NB4 (cell line): Measurements from ENCODE around the gene TNIP2.
A peak's percentile ranks its signal among the peaks of the same experiment; 100 is the strongest.
"Not testable (repeated sequence)": the region's sequence is repeated elsewhere in the genome, so short reads cannot be mapped to it uniquely, and the experiment has no call there.

Experiments used
- DNase-seq: peaks from one replicate; pipeline ENCODE4 v3.0.0; 2010; ENCODE audit warnings: low read depth
- H3K4me3 ChIP-seq: one replicate; pipeline ENCODE4 v1.5.1; 2011; ENCODE audit warnings: mild to moderate bottlenecking, low read depth, low read length, moderate library complexity
- MAX ChIP-seq: IDR thresholded peaks from 2 replicates; pipeline ENCODE4 v1.6.1; 2011; ENCODE audit warnings: low read depth, low read length
- MYC ChIP-seq: IDR thresholded peaks from 2 replicates; pipeline ENCODE4 v1.6.1; 2011; ENCODE audit warnings: low read depth, low read length
- POLR2A ChIP-seq: IDR thresholded peaks from 2 replicates; pipeline ENCODE4 v1.6.1; 2011; ENCODE audit warnings: mild to moderate bottlenecking; ENCODE audit not compliant: insufficient read length; ENCODE audit errors: extremely low read depth
- TF ChIP-seq, protein P1 (sequence below): IDR thresholded peaks from one replicate; pipeline ENCODE4 v1.5.1; 2012; ENCODE audit warnings: low read depth, low read length

Gene TNIP2

DNA sequence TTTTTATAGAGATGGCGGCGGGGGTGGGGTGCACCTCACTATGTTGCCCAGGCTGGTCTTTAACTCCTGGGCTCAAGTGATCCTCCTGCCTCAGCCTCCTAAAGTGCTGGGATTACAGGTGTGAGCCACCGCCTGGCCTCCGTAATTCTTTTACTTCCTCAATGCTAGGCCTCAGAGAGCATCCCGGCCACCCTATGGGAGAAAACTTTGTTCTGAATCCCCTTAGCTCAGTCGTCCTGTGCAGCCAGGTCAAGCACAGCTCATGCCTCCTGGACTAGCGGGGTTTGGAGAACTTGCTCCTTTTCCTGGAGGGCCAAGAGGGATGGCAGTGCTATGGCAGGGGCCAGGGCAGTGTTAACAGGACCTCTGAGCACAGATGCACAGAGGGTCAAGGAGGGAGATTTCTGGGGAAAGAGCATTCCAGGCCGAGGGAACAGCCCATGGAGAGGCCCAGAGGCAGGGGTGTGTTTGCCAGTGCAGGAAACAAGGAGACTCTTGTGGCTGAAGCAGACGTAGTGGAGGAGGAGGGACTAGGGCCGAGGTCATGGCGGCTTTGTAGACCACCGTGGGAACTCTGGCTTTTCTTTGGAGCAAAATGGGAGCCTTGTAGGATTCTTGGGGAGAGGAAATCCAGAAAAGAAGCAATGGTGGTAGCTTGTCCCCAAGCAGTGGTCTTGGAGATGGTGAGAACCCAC lies 9.8 kb upstream of the TNIP2 start:
- TF ChIP-seq POLR2A, result no peak
- DNase-seq, result no peak
- no peak overlapping the region for H3K4me3 ChIP-seq

DNA sequence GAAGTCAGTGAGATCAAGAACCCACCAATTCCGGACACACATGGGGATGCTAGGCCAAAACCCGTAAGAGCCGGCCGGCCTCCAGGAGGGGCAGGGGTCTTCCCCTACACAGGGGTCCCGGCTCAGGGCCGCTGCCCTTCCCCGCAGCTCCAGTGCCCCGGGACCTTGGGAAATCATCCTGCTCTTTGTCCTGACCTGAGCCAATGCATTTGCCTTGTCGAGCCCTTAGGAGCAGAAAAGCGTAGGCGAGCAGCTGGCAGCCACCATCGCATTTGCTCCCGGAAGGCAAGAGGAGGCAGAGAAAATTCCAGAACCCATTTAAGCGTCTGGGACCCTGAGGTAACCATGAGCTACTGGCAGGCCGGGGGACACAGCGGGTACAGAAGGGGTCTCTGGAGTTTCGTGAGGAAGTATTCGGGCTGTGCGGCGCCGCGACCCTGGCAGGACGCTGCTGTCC lies 7.4 kb upstream of the TNIP2 start:
- no peak for DNase-seq
- TF ChIP-seq MYC, result no peak
- H3K4me3 ChIP-seq, result no peak overlapping the region

DNA sequence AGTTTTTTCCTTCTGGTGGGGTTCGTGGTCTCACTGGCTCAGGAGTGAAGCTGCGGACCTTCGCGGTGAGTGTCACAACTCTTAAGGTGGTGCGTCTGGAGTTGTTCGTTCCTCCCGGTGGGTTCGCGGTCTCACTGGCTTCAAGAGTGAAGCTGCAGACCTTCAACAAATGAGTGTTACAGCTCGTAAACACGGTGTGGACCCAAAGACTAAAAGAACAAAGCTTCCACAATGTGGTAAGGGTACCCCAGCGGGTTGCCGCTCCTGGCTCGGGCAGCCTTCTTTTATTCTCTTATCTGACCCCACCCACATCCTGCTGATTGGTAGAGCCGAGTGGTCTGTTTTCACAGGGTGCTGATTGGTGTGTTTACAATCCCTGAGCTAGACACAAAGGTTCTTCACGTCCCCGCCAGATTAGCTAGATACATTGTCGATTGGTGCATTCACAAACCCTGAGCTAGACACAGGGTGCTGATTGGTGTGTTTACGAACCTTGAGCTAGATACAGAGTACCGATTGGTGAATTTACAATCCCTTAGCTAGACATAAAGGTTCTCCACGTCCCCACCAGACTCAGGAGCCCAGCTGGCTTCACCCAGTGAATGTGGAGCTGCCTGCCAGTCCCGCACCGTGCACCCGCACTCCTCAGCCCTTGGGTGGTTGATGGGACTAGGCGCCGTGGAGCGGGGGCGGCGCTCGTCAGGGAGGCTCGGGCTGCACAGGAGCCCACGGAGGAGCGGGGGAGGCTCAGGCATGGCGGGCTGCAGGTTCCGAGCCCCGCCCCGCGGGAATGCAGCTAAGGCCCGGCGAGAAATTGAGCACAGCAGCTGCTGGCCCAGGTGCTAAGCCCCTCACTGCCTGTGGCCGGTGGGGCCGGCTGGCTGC lies 6.6 kb upstream of the TNIP2 start:
- DNase-seq, H3K4me3 ChIP-seq: not testable (repeated sequence)

DNA sequence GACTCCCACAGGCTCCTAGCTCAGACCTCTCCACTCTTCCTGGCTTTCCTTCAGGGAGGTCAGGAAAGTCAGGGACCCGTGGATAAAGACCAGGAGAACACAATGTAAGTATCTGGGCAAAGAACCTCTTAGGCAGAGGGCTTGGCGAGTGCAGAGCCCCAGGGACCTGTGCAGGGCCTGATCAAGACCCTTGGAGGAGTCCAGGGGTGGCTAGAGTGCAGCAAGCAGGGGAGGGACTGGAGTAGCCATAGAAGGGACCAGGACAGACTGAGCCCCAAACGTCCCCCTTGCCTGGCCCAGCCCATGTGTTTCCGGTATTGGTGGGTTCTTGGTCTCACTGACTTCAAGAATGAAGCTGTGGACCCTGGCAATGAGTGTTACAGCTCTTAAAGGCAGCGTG lies 5.9 kb upstream of the TNIP2 start:
- DNase-seq, result no peak
- TF ChIP-seq, protein P1, sequence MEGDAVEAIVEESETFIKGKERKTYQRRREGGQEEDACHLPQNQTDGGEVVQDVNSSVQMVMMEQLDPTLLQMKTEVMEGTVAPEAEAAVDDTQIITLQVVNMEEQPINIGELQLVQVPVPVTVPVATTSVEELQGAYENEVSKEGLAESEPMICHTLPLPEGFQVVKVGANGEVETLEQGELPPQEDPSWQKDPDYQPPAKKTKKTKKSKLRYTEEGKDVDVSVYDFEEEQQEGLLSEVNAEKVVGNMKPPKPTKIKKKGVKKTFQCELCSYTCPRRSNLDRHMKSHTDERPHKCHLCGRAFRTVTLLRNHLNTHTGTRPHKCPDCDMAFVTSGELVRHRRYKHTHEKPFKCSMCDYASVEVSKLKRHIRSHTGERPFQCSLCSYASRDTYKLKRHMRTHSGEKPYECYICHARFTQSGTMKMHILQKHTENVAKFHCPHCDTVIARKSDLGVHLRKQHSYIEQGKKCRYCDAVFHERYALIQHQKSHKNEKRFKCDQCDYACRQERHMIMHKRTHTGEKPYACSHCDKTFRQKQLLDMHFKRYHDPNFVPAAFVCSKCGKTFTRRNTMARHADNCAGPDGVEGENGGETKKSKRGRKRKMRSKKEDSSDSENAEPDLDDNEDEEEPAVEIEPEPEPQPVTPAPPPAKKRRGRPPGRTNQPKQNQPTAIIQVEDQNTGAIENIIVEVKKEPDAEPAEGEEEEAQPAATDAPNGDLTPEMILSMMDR, result no peak
- no peak overlapping the region for H3K4me3 ChIP-seq

DNA sequence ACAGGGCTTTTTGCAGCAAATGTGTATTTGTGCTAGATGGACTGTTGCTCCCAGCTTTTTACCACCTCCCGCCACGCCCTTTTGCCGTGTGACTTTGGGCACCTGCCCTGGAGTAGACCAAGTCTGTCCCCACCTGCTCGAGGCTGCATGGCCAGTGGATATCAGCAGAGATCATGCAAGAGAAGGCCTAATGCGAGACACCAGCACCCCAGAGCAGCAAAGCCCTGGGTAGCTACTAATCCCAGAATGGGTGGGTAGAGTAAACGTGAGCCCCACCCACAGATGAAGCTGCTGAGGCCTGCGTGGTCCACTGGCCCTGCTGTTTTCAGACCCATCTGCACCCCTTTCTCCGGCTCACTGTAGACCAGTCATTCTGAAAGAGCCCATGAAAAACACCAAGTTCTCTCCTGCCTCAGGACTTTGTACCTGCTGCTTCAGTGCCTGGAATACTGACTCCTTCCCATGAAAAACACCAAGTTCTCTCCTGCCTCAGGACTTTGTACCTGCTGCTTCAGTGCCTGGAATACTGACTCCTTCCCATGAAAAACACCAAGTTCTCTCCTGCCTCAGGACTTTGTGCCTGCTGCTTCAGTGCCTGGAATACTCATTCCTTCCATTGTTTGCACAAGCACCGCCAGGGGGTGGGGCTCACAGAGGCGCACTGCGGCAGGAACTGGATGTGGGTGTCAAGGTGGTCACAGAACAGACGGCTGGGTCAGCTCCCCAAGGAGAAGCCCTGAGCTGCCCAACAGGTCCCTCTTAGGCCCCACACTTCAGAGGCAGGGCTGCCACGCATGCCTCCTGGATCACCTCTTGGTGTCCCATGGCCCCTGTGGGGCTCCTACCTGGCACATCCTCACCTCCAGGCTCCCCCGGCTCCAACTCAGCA lies 5.1 kb upstream of the TNIP2 start:
- no peak overlapping the region for H3K4me3 ChIP-seq

DNA sequence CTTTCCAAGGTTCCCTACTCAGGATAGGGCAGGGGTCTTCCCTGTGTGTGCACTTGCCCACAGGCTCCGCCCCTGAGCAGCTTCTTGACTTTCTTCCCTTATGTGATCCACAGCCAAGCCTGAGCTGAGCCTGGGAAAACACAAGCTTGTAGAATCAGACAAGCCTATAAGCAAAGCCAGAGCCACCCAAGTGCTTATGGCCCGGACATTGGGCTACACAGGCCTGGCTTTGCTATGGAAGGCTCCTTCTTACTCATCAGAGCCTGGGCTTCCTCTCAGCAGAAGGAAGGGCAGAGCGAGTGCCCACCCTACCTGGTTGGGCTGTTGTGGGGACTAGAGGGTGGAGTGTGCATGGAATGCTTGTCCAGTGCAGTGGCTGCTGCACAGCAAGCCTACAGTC lies 1.3 kb upstream of the TNIP2 start:
- TF ChIP-seq POLR2A (no peak), MYC (no peak)

More for the DNA sequence above, 5.1 kb upstream of the TNIP2 start:
- TF ChIP-seq, protein P1, result no peak
- no peak for TF ChIP-seq POLR2A
- no peak for TF ChIP-seq MYC
- no peak for TF ChIP-seq MAX
- no peak for DNase-seq

GRCh38 chr4:2756691-2757350 lies 685 bp upstream of the TNIP2 start:
- H3K4me3 ChIP-seq, result peak overlapping the region; percentile 49
- DNase-seq, result no peak
- TF ChIP-seq MYC (no peak), MAX (no peak), POLR2A (no peak)
- TF ChIP-seq, protein P1, result no peak

More for the DNA sequence above, 1.3 kb upstream of the TNIP2 start:
- no peak for DNase-seq
- no peak overlapping the region for H3K4me3 ChIP-seq
